SK-N-MC (cell line): Measurements from ENCODE around the gene TSPAN5.

ENCODE experiments used
- EZH2 ChIP-seq: fragments of 200-600 bp; sonication (generic); IDR thresholded peaks from one replicate; pipeline ENCODE4 v1.6.1; 2017; ENCODE audit warnings: antibody characterized with exemption
- POLR2AphosphoS5 ChIP-seq: IDR thresholded peaks from 2 replicates; pipeline ENCODE4 v1.6.1; 2012; ENCODE audit warnings: mild to moderate bottlenecking, low read depth, low read length, borderline replicate concordance

DNA sequence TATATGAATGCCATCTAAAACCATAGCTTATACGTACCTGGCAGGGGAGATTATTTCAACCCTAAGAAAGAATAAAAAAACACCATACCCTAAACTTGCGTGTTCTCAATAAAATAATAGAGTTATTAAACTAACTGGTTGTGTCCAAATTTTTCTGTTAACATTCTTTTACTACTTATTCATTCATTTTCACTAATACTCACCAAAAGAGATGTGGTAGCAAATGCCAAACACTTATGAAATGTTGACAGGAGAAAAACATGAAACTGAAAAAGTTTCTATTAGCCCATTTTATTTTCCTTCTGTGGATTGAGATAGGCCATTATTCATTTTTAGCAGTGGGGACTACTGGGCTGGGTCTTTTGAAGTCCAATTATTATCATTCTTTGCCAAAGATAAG is 102.0 kb downstream of the TSPAN5 start:
- no peak for TF ChIP-seq POLR2AphosphoS5
- no peak for TF ChIP-seq EZH2
